SK-N-SH (cell line): Measurements from ENCODE around the gene LSP1.

Experiments used
- SIN3A ChIP-seq: IDR thresholded peaks from 2 replicates; pipeline ENCODE4 v1.6.1; 2012; ENCODE audit warnings: low read depth, mild to moderate bottlenecking, low read length, moderate library complexity, borderline replicate concordance
- YY1 ChIP-seq: IDR thresholded peaks from 2 replicates; pipeline ENCODE4 v1.4.0; 2012; ENCODE audit warnings: low read depth, mild to moderate bottlenecking

DNA sequence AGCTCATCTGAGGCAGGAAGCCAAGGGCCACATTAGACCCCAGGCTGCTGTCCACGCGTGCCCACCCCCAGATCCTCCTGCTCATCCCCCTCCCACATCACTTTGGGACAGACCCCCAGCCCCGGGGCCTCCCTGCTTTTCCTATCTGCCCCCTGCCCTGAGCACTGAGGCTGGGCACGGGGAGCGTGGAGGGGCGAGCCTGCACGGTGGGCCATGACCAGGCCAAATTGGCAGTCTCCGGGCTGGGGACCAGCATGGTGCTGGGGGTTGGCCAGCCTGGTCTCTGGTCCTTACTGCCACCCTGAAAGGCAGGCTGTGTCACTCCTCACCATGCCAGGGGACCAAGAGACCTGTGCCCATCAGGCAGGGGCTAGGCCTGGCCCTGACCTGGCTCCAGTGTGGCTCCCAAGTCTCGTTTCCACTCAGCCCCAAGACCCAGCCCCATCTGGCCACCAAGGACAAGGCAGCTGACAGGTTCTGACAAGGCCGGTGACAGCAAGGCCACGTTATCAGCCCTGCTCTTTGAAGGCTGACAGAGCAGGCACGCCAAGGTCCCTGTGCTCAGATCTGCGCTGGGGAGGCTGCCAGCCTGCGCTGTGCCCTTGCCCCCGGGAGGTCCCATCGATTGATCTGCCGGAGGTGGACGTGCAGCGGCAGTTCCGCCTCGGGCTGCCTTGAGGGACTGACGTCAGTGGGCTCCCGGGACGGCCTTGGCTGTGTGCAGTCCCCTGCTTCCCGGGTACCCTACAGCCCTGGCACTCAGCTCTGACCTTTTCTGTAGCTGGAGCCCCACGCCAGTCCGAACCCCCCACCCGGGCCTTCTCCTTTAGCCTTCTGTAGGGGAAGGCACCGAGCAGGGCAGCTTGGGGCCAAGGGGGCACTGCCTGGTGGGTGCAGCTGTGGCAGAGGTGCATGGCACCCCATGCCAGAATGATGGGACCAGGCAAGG is 10.5 kb upstream of the LSP1 start:
- TF ChIP-seq YY1 (no peak), SIN3A (no peak)
